Activated gamma-delta T cell treated with Interleukin-2 at 50 U/mL for 16 hours (primary cell): ENCODE results near the gene NAIF1.
"Not testable (repeated sequence)": the region's sequence is repeated elsewhere in the genome, so short reads cannot be mapped to it uniquely, and the experiment has no call there.

Experiments
- DNase-seq: peaks from one replicate; pipeline ENCODE4 v3.0.0-alpha.2; 2020

Gene NAIF1, protein sequence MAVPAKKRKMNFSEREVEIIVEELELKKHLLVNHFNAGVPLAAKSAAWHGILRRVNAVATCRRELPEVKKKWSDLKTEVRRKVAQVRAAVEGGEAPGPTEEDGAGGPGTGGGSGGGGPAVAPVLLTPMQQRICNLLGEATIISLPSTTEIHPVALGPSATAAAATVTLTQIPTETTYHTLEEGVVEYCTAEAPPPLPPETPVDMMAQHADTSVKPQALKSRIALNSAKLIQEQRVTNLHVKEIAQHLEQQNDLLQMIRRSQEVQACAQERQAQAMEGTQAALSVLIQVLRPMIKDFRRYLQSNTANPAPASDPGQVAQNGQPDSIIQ

DNA sequence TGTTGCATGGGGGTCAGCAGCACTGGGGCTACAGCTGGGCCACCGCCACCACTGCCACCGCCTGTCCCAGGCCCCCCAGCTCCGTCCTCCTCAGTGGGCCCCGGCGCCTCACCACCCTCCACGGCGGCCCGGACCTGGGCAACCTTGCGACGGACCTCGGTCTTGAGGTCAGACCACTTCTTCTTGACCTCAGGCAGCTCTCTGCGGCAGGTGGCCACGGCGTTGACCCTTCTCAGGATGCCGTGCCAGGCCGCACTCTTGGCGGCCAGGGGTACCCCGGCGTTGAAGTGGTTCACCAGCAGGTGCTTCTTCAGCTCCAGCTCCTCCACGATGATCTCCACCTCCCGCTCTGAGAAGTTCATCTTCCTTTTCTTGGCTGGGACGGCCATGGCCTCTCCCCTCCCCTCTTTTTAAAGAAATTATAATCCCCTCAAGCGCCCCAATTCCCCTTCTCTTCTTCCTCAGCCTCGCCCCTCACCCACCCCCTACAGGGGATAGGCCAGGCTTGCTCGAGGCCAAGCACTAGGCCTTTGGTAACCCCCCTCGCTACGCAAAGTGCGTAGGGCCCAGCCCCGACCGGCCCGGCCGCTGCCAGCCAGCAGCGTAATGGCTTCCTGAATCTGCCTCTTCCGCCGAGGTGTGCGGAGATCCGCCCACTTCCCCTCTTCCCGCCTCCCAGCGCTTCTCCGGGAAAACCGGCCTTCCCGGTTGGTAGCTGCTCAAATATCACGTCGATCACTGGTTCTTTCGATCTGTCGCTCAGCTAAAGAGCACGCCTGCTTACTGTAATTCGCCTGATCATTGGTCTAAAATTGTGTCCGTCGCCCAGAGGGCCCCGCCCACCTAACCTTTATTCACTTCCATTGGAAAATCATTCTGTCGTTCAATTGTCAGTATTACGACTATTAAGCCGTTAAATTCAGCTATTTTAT is at the start of gene NAIF1:
Gene NAIF1 (minus strand): TSS at position 608 of the 932 bp plus-strand sequence. CDS start 219 bp downstream, at position 389.
- peak; percentile 94 for DNase-seq

DNA sequence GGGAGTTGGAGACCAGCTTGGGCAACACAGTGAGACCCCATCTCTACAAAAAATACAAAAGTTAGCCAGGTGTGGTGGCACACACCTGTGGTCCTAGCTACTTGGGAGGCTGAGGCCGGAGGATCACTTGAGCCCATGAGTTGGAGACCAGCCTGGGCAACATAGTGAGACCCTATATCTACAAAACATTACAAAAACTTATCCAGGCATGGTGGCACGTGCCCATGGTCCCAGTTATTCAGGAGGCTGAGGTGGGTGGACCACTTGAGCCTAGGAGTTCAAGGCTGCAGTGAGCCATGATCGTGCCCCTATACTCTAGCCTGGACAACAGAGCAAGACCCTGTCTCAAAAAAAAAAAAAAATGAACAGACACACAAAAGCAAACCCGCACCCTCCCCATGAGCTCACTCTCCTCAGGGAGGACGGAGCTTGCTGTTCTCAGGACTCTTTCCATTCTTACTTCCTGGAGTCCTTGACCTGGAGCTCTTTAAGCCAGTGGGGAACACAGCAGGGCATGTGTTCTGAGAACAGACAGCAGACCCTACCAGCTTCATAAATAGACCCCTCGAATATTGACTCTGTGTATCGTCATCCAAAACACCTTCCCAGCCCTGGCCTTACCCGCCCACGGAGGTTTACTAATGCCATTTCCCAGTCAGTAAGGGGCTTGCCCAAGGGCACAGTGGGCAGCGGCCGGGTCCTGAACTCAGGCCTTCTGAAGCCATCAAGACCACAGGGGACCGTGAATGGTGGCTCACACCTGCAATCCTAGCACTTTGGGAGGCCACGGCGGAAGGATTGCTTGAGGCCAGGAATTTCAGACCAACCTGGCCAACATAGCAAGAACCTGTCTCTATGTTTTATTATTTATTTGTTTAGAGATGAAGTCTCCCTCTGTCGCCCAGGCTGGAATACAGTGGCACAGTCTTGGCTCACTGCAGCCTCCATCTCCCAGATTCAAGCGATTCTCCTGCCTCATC is 49.3 kb upstream of the NAIF1 start:
- DNase-seq, result no peak

DNA sequence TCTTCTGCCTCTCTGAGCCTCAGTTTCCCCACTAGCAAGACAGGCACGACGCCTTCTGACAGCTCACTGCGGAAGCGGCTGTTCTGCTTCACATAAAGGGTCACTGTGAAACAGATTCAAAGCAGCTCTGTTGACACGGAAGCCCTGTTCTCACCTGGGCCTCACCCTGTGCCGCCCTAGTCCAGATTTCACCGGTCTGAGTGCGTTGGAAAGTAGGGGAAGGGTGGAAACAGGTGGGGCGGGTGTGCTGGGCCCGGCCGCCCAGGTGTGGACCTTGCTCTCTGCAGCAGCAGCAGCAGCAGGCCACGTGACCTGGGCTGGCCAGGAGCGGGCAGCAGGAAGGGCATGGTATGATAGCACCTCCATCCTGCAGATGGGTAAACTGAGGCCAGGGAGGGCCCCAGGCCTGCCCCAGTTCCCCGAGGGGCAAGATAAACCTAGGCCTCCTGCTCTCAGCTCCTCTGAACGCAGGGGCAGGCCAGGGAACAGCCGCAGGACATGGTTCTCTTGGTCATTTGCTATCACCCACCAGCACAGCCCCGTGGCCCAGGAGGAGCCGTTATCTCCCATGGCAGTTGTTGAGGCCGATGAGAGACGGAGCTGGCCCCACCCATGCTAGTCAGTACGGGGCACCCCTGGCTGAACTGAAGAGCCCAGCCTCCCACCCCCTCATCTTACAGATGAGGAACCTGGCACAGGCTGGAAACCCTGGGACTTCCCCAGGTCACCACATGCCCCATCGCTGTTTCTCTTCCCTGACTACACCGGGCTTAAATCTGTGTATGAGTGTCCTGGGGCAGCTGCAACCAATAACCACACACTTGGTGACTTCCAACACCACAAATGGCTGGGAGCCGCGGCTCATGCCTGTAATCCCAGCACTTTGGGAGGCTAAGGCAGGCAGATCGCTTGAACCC is 48.3 kb upstream of the NAIF1 start:
- no peak for DNase-seq

DNA sequence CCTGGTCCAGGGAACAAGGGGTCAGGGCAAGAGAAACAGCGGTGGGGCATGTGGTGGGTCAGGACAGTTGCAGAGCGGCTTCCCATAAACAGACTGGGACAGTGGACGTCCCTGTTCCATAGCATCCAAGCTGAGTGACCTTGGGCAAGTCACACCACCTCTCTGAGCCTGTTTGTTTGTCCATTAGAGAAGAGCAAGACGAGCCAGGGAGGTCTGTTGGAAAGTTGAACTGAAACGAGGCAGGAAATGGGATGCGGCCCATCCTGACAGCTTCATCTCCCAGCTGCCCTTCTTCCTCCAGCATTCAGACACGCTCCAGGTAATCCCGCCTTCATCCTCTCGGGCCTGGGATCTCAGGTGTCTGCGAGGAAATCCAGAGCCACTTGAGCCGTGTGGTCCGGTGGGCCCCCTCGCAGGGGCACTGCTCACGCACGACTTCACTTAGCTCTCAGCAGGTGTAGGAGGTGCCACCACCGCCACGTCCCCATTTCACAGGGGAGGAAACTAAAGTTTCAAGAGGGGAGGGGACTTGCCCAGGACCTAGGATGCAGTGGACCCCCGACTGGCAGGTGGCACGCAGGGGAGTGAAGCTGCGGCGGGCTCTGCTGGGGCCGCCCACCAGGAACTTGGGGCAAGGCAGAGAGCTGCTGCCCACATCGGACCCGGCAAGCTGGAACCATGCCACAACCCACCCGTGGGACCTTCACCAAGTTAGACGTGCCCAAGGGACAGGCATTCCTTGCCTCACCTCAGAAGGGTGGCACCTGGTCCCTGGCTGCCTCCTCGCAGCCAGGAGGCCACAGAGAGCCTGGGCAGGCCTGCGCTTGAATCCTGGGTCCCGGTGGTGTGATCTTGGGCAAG is 47.4 kb upstream of the NAIF1 start:
- no peak for DNase-seq

DNA sequence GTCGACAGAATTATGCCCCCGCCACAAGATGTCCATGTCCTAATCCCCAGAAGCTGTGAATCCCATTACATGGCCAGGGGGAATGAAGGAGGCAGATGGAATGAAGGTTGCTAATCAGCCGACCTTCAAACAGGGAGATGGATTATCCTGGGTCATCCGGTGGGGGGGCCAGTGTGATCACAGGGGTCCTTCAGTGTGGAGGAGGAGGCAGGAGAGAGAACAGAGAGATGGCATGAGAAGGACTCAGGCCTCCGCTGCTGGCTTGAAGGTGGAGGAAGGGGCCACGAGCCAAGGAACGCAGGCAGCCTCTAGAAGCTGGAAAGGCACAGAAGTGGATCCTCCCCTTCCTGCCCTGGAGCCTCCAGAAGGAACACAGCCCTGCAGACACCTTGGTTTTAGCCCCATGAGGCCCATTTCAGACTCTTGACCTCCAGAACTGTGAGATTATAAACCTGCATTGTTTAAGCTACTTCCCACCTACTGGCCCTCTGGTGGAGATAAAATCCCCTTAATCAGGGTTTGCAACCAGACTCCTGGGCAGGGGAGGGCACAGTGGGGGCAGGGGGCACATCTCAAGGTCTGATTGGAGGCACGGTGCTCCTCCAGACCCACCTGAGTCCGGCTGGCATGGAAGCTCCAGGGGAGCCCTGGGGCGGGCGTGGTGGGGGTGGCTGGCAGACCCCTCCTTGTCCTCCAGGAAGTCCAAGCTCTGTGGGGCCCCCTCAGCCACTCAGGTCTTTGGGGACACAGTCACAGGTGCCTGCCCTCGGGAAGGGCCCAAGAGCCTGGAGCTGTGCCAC is 46.6 kb upstream of the NAIF1 start:
- DNase-seq, result no peak

DNA sequence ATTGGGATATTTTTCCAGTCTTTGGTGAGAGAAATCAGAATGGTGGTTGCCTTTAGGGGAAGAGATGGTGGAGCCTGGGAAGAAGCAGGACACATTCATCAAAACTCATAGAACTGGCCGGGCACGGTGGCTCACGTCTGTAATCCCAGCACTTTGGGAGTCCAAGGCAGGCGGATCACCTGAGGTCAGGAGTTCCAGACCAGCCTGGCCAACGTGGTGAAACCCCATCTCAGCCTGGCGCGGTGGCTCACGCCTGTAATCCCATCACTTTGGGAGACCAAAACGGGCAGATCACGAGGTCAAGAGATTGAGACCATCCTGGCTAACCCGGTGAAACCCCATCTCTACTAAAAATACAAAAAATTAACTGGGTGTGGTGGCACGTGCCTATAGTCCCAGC is 44.6 kb upstream of the NAIF1 start:
- not testable (repeated sequence) for DNase-seq

DNA sequence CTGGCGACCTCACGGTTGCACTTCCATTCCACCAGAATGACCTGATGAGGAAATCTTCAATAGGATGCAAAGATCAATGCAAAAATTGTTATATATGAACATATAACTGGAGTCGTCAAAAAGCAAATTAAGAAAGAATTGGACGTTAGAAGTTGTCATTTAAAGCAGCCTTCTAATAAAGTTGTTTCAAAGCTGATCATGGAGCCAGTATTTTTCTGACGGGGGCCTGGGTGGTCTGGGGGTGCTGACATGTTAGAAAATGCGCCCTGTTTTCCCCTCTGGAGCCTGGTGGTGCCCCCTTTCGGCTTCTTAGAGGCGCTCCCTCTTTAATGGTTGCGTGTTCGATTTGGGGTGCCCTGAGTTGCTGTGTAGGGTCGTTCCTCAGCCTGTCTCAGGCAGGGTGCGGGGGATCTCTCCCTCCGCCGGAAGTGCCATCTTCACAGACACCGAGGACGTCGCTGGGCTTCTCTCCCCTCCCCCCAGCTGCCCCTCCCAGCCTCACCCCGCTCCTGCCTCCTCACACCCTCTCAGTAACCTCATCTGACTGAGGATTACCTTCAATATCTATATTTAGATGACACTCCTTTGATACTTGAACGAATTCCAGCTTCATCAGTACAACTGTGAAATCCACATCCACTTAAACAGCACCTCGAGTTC is 42.1 kb upstream of the NAIF1 start:
- no peak for DNase-seq

DNA sequence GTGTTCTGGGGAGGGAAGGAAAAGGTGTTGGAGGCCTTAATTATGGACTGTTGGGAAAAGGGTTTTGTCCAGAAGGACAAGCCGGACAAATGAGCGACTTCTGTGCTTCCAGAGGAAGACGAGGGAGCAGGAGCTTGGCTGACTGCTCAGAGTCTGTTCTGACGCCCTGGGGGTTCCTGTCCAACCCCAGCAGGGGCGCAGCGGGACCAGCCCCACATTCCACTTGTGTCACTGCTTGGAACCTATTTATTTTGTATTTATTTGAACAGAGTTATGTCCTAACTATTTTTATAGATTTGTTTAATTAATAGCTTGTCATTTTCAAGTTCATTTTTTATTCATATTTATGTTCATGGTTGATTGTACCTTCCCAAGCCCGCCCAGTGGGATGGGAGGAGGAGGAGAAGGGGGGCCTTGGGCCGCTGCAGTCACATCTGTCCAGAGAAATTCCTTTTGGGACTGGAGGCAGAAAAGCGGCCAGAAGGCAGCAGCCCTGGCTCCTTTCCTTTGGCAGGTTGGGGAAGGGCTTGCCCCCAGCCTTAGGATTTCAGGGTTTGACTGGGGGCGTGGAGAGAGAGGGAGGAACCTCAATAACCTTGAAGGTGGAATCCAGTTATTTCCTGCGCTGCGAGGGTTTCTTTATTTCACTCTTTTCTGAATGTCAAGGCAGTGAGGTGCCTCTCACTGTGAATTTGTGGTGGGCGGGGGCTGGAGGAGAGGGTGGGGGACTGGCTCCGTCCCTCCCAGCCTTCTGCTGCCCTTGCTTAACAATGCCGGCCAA is 41.3 kb upstream of the NAIF1 start:
- DNase-seq, result no peak

DNA sequence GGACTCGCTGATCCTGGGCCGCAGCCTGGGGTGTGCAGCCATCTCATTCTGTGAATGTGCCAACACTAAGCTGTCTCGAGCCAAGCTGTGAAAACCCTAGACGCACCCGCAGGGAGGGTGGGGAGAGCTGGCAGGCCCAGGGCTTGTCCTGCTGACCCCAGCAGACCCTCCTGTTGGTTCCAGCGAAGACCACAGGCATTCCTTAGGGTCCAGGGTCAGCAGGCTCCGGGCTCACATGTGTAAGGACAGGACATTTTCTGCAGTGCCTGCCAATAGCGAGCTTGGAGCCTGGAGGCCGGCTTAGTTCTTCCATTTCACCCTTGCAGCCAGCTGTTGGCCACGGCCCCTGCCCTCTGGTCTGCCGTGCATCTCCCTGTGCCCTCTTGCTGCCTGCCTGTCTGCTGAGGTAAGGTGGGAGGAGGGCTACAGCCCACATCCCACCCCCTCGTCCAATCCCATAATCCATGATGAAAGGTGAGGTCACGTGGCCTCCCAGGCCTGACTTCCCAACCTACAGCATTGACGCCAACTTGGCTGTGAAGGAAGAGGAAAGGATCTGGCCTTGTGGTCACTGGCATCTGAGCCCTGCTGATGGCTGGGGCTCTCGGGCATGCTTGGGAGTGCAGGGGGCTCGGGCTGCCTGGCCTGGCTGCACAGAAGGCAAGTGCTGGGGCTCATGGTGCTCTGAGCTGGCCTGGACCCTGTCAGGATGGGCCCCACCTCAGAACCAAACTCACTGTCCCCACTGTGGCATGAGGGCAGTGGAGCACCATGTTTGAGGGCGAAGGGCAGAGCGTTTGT is 40.5 kb upstream of the NAIF1 start:
- DNase-seq, result no peak

DNA sequence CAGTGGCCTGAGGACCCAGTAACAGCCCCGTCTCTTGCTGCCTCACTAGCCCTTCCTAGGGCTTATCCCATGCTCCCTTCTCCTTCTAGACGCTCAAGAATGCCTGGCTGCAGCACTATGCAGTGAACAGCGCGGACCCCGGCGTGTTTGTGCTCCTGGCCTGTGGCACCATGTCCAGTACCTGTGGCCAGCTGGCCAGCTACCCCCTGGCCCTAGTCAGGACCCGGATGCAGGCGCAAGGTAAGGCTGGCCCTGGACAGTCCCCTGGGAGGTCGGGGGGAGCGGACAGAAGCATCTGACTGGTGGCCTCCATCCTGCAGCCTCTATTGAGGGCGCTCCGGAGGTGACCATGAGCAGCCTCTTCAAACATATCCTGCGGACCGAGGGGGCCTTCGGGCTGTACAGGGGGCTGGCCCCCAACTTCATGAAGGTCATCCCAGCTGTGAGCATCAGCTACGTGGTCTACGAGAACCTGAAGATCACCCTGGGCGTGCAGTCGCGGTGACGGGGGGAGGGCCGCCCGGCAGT is 39.9 kb upstream of the NAIF1 start:
- no peak for DNase-seq

DNA sequence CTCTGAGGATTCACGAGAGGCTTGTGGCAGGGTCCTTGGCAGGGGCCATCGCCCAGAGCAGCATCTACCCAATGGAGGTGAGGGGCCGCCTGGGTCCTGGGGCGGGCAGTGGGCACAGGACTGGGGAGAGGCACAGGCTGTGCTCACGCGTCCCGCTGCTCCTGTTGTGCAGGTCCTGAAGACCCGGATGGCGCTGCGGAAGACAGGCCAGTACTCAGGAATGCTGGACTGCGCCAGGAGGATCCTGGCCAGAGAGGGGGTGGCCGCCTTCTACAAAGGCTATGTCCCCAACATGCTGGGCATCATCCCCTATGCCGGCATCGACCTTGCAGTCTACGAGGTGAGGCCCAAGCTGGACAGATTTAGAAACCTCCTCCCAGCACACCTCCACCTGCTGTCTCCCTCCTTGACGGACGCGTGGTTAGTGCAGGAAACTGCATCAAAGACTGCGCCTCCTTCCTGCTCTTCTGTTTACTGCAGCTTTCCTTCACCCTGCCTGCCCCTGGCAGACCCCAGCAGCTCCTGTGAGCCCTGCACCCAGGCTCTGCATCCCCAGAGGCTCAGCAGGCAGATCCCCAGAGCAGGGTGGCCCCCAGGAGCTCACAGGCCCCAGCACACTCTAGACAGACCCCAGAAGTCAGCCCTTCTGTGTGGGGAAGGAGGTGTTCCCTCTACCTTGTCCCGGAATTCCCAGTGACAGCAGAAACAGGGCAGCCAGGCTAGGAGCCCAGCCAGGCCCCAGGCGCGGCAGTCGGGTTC is 39.2 kb upstream of the NAIF1 start:
- DNase-seq, result no peak

DNA sequence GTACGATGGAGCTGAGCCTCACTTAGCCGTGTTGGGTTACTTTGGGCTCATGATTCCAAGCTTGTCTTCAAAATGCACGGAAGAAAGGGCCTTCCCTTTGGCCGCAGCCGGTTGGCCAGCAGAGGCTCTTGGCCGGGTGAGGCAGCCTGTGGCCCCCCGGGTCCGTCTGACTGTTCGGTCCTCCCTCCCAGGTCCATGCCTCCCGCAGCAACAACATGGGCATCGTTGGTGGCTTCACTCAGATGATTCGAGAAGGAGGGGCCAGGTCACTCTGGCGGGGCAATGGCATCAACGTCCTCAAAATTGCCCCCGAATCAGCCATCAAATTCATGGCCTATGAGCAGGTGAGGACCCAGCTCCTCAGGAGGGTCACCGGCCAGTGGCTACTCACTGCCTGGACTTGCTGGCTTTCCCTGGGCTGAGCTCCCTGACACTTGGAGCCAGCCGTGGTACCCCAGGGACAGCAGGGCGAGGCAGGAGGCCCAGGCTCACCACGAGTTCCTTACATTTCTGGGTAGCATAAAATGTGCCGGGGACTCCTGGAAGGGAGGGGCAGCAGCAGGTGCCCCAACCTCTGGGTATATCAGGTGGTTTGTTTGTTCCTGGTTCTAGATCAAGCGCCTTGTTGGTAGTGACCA is 38.5 kb upstream of the NAIF1 start:
- no peak for DNase-seq

DNA sequence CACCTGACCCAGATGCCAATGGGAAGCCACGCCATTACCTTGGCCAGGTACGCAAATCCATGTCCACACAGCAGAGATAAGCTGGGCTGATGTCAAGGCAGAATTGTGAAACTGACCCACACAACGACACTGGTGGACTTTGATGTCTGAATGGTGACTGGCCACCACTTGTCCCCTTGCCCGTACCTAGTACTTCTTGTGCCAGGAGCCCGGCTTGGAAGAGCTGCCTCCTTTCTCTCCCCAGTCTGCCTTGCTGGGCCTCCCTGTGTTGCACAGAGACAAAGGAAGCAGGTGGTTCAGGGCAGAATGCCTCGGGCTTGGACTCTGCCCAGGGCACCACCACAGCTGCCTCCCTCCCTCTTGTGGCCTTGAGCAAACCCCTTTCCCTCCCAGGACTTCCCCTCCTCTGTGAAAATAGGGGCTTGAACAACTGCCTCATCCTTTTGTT is 37.1 kb upstream of the NAIF1 start:
- DNase-seq, result no peak

DNA sequence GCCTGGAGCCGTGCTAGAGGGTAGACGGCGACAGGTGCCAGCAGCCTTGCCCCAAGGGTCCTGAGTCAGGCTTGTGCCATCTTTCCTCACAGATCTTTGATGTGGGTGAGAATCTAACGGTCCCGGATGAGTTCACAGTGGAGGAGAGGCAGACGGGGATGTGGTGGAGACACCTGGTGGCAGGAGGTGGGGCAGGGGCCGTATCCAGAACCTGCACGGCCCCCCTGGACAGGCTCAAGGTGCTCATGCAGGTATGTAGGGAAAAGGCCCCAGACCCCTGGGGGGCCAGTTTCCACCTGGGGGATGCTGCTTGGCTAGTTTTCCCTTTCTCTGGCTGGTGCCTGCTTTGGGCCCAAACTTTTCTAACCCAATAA is 36.5 kb upstream of the NAIF1 start:
- peak; percentile 47 for DNase-seq

DNA sequence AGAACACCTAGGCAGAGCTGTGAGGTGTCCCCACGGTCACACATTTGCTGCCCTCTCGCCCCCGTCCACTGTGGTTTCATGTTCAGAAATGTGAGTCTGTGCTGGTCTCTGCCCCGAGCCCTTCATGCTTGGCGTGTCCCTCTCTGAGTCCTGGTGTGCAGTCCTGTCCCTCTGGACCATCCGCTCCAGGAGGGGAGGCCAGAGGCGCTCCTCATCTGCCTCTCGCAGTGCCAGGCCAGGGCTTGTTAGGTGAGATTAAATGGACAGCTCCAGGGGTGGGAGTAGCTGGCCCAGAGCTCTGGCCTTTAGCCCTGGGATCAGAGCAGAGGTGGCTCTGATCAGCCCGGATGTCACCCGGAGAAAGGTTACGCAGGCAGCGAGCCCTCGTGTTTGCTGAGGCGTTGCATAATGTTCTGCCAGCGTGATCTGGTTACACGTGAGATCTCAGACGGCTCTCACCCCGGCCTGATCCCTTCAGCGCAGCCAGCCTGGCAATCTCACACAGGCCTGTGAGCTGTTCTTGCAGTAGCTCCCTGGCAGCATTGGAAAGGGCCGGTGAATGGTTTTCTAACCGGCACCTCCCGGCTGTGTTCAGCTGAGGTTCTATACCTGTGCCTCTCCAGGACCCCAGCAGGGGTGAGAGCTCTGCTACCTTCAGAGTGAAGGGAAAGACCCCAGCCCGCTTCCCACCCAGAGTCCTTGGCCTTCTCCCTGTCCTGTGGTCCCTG is 35.9 kb upstream of the NAIF1 start:
- DNase-seq, result no peak
